NCI-H2081 (cell line): Measurements from ENCODE around the gene RNF34.
A peak's percentile ranks its signal among the peaks of the same experiment; 100 is the strongest.

ENCODE experiments used
- DNase-seq, 2 experiments: peaks; one replicate each; lab custom pipeline; 2025; lab: John Stamatoyannopoulos, UW

Gene RNF34

GRCh38 chr12:121440768-121441167 lies 40.9 kb downstream of the RNF34 start:
- DNase-seq = no peak

DNA sequence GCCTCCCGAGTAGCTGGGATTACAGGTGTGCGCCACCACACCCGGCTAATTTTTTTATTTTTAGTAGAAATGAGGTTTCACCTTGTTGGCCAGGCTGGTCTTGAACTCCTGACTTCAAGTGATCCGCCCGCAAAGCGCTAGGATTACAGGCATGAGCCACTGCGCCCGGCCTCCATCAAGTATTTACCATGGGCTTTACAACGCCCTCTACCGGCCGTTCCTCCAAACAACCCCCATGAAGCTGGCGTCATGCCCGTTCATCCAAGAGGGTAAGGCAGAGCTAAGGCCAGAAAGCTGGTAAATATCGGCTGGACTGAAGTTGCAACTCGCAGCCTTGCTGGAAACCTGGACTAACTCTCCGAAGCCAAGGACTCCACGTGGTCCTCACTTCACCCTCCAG lies 41.6 kb downstream of the RNF34 start:
- peak in 1 of 2 experiments; percentile 3 for DNase-seq

DNA sequence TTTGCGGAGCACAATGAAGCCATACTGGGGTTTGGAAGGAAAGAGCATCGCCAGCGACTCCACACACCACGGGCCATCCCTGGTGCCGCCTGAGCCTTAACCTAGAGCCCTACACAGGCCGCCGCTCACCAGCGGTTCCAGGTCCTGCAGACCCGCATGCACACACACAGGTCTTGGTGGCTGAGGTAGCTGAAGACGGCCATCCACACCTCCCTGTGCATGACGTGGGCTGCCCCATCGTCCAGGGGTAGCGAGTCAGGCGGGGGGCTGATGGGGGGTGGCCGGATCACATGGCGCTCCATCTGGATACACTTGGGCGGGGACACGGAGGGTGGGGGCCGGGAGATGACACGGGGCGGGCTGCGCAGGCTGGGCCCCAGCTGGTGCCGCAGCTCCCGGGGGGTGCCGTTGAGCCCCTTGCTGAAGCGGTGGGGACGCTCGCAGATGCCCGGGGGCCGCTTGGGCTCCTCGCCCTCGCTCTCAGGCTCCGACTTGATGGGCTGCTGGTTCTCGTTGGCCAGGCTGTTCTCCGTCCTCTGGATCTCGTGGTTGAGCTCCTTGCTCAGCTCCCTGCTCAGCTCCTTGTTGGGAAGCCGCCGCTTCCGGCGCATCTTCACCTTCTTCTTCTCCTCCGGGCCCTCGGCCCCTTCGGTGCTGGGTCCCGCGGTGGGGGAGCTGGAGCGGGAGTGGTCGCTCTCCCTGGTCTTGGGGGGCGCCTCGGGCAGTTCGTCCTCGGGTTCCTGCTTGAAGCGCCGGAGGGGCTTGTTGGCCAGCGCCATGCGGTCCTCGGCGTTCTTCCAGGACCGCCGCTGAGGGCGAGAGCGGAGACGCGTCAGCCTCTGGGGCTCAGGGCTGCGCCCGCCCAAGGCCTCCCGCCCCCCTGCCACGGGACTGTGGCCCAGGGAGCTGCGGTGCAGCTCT lies 42.4 kb downstream of the RNF34 start:
- no peak for DNase-seq

- DNase-seq = peak; percentile 63 to 79
Observed at GRCh38 chr12:121443193-121443870, 43.4 kb downstream of the RNF34 start.

DNA sequence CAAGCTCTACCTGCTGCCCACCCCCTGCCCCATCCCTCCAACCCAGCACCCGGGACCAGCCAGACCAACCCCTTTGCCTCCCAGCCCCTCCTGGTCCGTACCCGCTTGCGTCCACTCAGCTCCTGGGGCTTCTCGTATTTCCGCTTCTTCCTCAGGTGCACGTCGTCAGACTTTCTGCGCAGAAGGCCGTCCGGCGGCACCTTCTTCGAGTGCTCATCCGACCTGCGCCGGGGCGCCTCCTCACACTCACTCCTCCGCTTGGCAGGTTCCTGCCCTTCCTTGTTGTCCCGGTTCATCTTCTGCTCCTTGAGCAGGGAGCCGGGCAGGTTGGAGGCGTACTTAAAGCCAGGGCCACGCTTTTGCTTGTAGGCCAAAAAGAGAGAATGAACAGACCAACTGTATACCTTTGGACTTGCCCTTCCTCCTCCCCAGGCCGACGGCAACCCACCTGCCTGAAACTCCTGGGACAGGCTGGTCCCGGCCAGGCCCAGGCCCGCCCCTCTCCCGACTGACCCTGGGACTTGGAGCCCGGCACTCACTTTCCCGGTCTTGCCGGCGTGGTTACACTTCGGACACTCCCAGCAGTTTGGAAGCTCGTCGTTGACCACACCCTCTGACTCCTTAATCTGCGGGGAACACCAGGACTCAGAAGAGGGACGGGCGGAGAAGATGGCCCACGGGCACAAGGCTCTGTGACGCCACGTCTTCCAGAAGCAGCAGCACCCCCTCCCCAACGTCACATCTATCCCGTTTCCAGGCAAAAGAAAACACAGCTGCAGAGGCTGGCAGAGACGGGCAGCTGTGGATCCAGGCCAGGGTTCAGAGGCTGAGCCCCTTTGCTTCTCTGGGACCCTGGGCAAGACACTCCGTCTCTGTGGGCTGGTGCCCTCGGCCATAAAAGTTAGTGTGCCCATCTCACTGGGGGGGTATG lies 44.3 kb downstream of the RNF34 start:
- no peak for DNase-seq

DNA sequence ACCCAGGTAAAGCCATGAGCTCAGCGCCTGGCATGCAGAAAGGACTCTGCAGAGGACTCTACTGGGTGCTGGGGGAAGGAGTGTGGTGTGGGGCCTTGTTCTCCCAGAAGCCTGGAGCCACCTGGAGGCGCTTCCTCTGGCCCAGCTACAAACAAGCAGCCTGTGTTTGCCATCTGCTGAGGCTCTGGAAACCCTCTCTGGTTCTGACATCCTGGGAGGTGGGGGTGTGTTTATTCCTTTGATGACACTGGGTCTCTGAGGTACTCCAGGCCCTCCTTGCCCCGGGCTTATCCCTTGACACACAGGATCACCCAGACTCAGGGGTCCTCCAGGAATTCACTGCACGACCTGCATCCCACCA lies 44.9 kb downstream of the RNF34 start:
- DNase-seq = no peak

DNA sequence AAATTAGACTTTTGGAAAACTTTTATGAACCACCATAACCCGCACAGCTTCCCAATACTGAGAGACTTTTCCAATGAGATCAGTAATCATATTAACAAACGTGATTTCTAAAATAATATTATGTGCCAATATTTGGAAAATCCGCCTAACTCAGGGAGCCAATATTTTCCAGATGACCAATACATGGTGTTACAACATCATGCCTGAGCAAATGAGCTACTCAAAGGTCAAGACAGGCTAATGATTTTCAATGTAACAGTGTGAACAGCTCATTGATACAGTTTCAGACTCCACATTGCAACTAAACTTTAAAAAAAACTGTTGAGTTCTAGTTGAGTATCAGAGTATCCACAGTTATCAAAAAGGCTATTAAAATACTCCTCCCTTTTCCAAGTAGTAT lies 46.8 kb downstream of the RNF34 start:
- DNase-seq = no peak

GRCh38 chr12:121448771-121449315 lies 48.9 kb downstream of the RNF34 start:
- no peak for DNase-seq

GRCh38 chr12:121451961-121452339 lies 52.0 kb downstream of the RNF34 start:
- no peak for DNase-seq

GRCh38 chr12:121452340-121452984 lies 52.5 kb downstream of the RNF34 start:
- DNase-seq = no peak

DNA sequence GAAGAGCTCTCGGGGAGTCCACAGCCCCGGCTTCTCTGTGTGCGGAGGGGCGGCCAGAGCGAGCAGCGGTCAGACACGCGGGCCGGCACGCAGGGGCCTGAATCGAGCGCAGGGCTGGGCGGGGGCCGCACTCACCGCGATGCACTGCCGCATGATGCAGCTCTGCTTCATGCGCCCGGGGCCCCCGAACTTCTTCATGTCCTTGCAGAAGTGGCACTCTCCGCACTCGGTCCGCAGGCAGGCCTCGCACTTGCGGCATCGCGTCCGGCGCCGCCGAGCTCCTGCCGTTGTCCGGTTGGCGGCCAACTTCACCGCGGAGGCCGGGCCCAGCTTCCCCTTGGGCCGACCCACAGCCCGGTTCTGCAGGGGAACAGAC lies 53.1 kb downstream of the RNF34 start:
- DNase-seq = no peak

DNA sequence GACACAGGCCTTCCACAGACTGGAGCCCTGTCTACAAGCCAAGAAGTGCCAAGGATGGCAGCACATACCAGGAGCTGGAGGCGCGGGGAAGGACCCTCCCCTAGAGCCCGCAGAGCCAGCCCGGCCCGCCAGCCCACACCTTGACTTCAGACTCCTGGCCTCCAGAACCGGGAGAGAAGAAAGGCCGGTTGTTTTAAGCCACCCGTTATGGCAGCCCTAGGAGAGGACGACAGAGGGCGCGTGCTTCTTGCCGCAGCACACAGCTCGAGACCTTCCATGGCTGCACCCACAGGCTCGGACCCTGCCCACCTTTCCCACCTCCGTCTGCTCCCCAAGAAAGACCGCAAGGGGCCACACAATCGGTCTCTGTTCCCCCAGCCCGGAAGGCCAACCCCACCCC lies 53.7 kb downstream of the RNF34 start:
- no peak for DNase-seq

DNA sequence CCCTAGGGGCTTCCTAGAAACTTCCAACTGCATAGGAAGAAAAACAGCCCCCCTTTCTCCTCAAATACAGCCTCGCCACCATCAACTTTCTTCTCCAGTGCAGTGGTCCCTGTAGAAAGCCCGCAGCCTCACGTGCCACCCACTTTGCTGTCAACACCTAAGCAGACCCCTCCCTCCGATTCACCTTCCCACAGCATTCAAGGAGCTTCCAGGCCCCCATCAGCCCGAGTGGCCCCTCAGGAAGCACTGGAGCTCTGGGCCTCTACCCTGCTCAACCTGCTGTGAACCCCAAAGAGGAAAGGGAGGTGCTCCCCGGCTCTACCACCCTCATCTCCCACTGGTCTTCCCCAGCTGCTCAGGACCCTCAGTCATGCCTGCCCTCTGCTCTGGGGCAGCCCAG lies 55.0 kb downstream of the RNF34 start:
- no peak for DNase-seq

GRCh38 chr12:121455766-121456420 lies 56.0 kb downstream of the RNF34 start:
- no peak for DNase-seq

GRCh38 chr12:121456551-121456950 lies 56.6 kb downstream of the RNF34 start:
- DNase-seq = no peak

DNA sequence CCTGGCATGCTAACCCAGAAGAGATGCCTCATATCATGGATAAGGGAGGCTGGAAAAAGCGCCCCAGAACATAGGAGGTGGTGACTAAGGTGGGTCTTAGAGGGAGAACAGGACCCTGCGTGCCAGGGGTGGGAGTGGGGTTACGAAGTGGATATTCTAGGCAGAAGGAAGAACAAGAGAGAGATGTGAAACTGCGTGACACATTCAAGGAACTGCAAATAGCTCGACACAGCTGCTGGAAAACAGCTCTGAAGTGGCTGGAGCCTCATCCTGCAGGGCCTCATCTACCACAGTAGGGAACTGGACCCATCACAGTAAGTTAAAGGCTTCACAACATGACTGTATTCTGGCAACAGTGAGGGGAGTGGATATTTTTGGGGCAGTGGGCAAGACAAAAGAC lies 61.1 kb downstream of the RNF34 start:
- DNase-seq = no peak

GRCh38 chr12:121464331-121464730 lies 64.4 kb downstream of the RNF34 start:
- no peak for DNase-seq

DNA sequence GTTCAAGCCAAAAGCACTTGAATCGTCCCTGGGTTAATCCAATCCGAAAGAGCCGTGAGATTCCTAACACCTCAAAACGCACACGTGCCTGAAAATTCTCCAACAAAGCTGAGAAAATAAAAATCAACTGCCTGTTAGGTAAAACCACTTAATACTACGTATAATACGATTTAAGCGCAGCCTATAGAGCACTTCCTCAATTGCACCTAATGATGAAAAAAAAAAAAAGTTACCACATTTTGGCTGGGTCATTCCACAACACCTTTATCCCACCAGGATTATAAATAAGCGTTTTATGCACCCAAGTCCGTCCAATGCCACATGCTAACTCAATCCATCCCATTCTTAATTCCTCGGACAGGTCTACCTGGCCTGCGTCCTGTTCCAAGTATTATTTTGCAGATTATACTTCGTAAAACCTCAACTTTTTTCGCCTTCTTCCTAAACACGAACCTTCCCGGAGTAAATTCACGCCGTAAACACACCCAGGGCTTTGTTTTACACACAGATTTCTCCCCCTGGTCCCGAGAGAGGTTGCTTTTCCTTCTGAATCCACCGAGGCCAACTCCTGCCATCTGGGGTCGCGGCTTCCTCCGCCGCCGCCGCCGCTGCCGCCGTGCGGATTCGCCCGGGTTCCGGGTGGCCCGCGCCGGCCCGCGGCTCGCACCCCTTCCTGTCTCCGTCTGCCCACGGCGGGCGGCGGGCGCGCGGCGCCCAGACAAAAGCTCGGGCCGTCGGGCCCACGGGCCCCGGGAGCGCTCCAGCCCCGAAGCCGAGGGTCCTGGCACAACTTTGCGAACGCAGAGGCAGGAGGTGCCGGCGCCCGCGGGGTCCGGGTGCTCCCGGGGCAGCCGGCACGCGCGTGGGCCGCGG lies 66.2 kb downstream of the RNF34 start:
- DNase-seq = peak in 1 of 2 experiments; percentile 13

DNA sequence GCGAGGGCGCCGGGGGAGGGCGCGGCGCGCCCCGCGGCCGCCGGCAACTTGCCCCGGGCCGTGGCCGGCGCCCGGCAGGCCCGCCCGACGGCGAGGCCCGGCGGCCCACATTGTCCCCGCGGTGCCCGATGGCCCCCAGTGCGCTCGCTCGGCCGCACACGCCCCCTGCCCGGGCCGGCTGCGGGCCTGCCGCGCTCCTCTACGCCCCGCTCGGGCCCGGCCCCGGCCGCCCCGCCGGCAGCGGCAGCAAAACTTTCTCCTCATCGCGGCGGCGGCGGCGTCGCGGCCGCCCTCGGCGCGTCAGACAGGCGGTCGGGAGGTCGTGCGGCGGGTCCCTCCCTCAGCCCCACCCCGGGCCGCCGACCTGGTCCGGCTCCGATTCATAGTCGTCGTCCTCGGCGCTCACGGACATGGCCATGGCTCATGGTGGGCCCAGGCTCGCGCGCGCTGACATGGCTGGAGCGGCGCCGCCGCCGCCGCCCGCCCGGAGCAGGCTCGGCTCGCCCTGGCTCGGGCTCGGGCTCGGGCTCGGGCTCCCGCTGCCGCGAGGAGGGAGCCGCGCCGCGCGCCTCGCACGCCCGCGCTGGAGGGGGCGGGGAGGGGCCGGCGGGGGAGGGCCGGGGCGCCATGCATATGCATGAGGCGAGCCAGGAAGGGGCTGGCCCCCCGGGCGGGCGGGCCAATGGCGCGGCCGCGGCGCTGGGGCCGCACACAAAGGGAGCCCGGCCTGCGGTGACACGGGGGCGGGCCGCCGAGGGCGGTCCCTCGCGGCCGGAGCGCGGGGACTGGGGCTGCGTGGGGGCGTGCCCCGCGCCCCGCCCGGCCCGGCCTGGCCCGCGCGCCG lies 67.1 kb downstream of the RNF34 start:
- DNase-seq = peak; percentile 91 to 92
